Measurements from ENCODE around the gene STX8. TPM values are rescaled to one million over a fixed set of nuclear protein-coding genes. Genes with fewer than 3 reads are reported as not detected.

The STX8 gene
- total and polyA plus RNA-seq, 2 donors: 60.5 to 75.8 TPM

DNA sequence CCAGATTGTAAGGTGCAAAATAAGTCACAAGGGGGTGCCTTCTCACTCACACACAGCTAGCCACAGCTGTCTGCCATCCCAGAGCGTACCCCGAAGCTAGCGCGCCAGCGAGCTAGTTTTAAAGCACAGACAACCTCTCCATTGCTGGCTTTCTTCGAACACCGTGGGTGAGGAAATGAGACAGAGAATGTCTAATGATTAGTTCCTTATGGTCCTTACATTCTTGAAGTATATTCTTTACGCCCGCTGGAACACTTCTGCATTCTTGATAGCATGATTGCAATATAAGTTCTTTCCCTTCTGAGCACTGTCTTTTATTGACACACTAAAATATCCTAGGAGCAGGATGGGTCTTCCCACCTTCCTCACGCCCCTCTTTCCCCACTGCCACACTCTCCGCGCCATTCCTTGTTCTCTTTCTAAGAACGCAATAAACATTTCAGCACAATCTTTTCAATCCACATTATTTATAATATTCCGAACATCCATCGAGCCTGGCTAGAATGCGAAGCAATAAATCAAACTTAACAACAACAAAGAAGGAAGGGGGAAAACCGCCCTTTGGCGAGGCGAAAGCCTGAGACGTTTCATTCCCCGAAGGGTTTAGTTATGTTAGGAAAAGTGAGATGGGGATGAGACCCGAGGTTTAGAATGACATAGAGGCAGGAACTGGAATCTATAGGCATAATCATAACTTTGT lies 303.0 kb downstream of the STX8 start:
- H3K27ac ChIP-seq (ENCODE audit: low read depth in 1 of 2, low read length in 1 of 2): no peak overlapping the region
- H3K9me3 ChIP-seq (ENCODE audit: control insufficient read depth in 2 of 2, insufficient read depth in 1 of 2, low read length in 1 of 2): no peaks in the 10 kb centered on the region
- DNase-seq (ENCODE audit: low read depth in 6 of 9, low spot score in 9 of 9): no peak
- no peak overlapping the region for H3K4me3 ChIP-seq (ENCODE audit: low read length in 2 of 2)
- H3K4me1 ChIP-seq (ENCODE audit: control insufficient read depth in 2 of 2, insufficient read depth in 2 of 2, low read length in 2 of 2): peaks cover 3 to 15% of the 10 kb centered on the region in 2 donors
- no peaks in the 10 kb centered on the region for H3K27me3 ChIP-seq (ENCODE audit: control insufficient read depth in 2 of 2, insufficient read depth in 1 of 2, low read length in 1 of 2)
- no peaks in the 10 kb centered on the region for H3K36me3 ChIP-seq (ENCODE audit: control insufficient read depth in 2 of 2, insufficient read depth in 2 of 2, low read length in 1 of 2)
- WGBS: 95% methylated on average over 22 of the region's 22 CpGs

DNA sequence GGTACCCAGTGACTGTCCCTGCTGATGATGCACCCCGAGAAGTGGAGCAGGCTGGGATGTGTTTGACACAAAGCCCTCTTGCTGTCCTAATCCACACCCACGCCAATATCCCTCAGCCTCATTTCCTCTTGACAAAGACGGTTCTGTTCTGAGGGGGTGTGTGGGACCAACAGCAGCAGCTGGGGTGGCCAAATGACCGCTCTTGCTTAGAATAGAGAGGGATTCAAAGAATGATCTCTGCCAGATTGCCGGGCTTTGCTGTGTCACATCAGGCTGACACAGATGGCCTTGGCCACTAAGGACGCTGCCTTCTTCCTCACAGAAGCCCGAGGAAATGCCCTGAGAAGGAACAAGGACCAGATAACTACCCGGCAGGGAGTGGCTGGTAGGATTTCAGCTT lies 303.6 kb downstream of the STX8 start:
- Histone ChIP-seq H3K27me3 (ENCODE audit: control insufficient read depth in 2 of 2, insufficient read depth in 1 of 2, low read length in 1 of 2) (no peaks in the 10 kb centered on the region), H3K4me3 (ENCODE audit: low read length in 2 of 2) (no peak overlapping the region), H3K36me3 (ENCODE audit: control insufficient read depth in 2 of 2, insufficient read depth in 2 of 2, low read length in 1 of 2) (no peaks in the 10 kb centered on the region), H3K9me3 (ENCODE audit: control insufficient read depth in 2 of 2, insufficient read depth in 1 of 2, low read length in 1 of 2) (no peaks in the 10 kb centered on the region), H3K27ac (ENCODE audit: low read depth in 1 of 2, low read length in 1 of 2) (no peak overlapping the region), H3K4me1 (ENCODE audit: control insufficient read depth in 2 of 2, insufficient read depth in 2 of 2, low read length in 2 of 2) (peaks cover 3 to 15% of the 10 kb centered on the region in 2 donors)
- WGBS: 98% methylated on average over 8 of the region's 8 CpGs
- no peak for DNase-seq (ENCODE audit: low read depth in 6 of 9, low spot score in 9 of 9)

DNA sequence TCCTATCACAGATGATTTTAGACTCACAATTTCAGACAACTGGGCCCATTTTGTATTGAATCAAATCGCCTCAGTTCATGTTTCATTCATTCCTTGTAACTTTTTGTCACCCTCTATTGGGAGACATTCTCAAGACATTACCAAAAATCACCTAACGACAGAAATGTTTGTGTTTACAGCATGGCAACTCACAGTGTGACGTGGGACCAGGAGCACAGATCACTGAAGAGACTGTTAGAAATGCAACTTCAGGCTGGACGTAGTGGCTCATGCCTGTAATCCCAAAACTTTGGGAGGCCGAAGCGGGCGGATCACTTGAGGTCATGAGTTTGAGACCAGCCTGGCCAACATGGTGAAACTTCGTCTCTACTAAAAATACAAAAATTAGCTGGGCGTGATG lies 304.7 kb downstream of the STX8 start:
- no peak for DNase-seq (ENCODE audit: low read depth in 6 of 9, low spot score in 9 of 9)
- WGBS: 90% methylated on average over 9 of the region's 9 CpGs
- H3K27ac ChIP-seq (ENCODE audit: low read depth in 1 of 2, low read length in 1 of 2): no peak overlapping the region
- H3K4me1 ChIP-seq (ENCODE audit: control insufficient read depth in 2 of 2, insufficient read depth in 2 of 2, low read length in 2 of 2): peaks cover 3 to 15% of the 10 kb centered on the region in 2 donors
- H3K36me3 ChIP-seq (ENCODE audit: control insufficient read depth in 2 of 2, insufficient read depth in 2 of 2, low read length in 1 of 2): no peaks in the 10 kb centered on the region
- H3K27me3 ChIP-seq (ENCODE audit: control insufficient read depth in 2 of 2, insufficient read depth in 1 of 2, low read length in 1 of 2): no peaks in the 10 kb centered on the region
- no peak overlapping the region for H3K4me3 ChIP-seq (ENCODE audit: low read length in 2 of 2)
- H3K9me3 ChIP-seq (ENCODE audit: control insufficient read depth in 2 of 2, insufficient read depth in 1 of 2, low read length in 1 of 2): no peaks in the 10 kb centered on the region

DNA sequence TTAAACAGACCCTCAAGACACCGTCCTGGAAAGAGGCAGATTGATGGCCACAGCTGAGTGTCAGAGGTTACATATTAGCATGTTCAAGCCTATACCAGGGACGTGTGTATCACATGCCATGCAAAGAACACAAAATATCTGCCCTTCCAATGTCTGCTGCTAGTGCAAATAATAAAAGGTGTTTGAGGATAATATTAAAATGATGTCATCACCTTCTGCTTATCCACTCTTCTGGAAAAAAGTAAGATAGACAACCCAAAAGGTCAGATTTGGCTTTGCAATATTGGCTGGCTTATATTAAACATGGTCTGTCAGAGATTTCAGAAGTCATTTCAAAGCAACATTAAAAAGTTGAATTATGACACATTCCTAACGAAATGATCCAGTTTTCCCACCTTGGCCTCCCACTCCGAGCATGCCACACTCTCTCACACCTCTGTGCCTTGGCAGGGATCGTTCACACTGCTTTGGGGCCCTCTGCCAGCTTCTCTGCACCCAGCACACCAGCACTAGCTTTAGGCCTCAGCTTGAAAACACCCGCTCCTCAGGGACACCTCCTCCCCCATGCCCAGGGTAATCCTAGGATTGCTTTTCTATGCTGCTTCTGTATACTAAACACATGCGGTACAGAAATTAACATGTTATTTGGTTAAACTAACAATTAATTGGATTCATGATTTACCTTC lies 306.1 kb downstream of the STX8 start:
- Histone ChIP-seq H3K9me3 (ENCODE audit: control insufficient read depth in 2 of 2, insufficient read depth in 1 of 2, low read length in 1 of 2) (no peaks in the 10 kb centered on the region), H3K27ac (ENCODE audit: low read depth in 1 of 2, low read length in 1 of 2) (no peak overlapping the region), H3K4me3 (ENCODE audit: low read length in 2 of 2) (no peak overlapping the region), H3K4me1 (ENCODE audit: control insufficient read depth in 2 of 2, insufficient read depth in 2 of 2, low read length in 2 of 2) (peaks cover 3 to 27% of the 10 kb centered on the region in 2 donors), H3K27me3 (ENCODE audit: control insufficient read depth in 2 of 2, insufficient read depth in 1 of 2, low read length in 1 of 2) (no peaks in the 10 kb centered on the region), H3K36me3 (ENCODE audit: control insufficient read depth in 2 of 2, insufficient read depth in 2 of 2, low read length in 1 of 2) (no peaks in the 10 kb centered on the region)
- DNase-seq (ENCODE audit: low read depth in 6 of 9, low spot score in 9 of 9): no peak
- WGBS: 86% methylated on average over 7 of the region's 7 CpGs

DNA sequence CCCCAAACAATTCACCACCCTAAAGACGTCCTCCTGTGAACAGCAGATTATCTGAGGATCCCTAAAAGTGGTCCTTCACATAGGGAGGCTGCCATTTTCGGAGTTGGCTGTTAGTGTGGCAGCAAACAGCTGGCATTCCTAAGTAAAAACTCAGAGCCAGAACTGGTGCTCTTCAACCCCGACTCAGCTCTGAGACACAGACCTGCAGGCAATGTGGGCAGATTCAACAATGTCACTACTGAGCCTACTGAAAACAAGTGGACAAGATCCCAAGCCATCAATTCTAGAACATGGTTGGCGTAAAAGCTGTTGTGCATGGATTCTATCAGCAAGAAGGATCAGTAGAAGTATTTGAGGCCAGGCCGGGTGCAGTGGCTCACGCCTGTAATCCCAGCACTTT lies 307.1 kb downstream of the STX8 start:
- DNase-seq (ENCODE audit: low read depth in 6 of 9, low spot score in 9 of 9): no peak
- H3K27me3 ChIP-seq (ENCODE audit: control insufficient read depth in 2 of 2, insufficient read depth in 1 of 2, low read length in 1 of 2): no peaks in the 10 kb centered on the region
- H3K36me3 ChIP-seq (ENCODE audit: control insufficient read depth in 2 of 2, insufficient read depth in 2 of 2, low read length in 1 of 2): no peaks in the 10 kb centered on the region
- H3K27ac ChIP-seq (ENCODE audit: low read depth in 1 of 2, low read length in 1 of 2): no peak overlapping the region
- H3K4me3 ChIP-seq (ENCODE audit: low read length in 2 of 2): no peak overlapping the region
- H3K9me3 ChIP-seq (ENCODE audit: control insufficient read depth in 2 of 2, insufficient read depth in 1 of 2, low read length in 1 of 2): peaks cover 0 to 2% of the 10 kb centered on the region in 2 donors
- H3K4me1 ChIP-seq (ENCODE audit: control insufficient read depth in 2 of 2, insufficient read depth in 2 of 2, low read length in 2 of 2): peaks cover 7 to 24% of the 10 kb centered on the region in 2 donors
- WGBS: 98% methylated on average over 6 of the region's 6 CpGs

DNA sequence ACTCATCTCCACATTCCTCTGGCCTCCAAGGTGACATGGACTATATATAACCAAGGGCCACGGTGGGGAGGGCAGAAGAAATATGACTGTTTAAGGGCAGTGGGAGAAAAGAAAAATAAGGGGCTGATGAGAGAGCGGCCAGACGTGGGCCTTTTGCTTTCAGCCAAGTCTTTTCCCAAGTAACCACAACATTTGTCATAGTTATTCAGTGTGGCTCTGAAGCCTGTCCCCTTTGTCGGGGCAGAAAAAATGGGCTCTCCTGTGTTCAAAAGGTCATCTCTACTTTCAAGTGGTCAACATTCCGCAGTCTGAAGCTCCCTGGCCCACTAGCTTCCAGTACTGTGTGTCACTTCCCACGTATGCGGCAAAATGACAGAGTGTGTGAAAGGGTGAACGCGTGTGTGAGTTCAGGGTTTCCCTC lies 308.9 kb downstream of the STX8 start:
- Histone ChIP-seq H3K9me3 (ENCODE audit: control insufficient read depth in 2 of 2, insufficient read depth in 1 of 2, low read length in 1 of 2) (peaks cover 0 to 2% of the 10 kb centered on the region in 2 donors), H3K27me3 (ENCODE audit: control insufficient read depth in 2 of 2, insufficient read depth in 1 of 2, low read length in 1 of 2) (no peaks in the 10 kb centered on the region), H3K36me3 (ENCODE audit: control insufficient read depth in 2 of 2, insufficient read depth in 2 of 2, low read length in 1 of 2) (no peaks in the 10 kb centered on the region), H3K4me1 (ENCODE audit: control insufficient read depth in 2 of 2, insufficient read depth in 2 of 2, low read length in 2 of 2) (peaks cover 4 to 18% of the 10 kb centered on the region in 2 donors), H3K4me3 (ENCODE audit: low read length in 2 of 2) (no peak overlapping the region), H3K27ac (ENCODE audit: low read depth in 1 of 2, low read length in 1 of 2) (no peak overlapping the region)
- 98% methylated on average over 9 of the region's 9 CpGs for WGBS
- DNase-seq (ENCODE audit: low read depth in 6 of 9, low spot score in 9 of 9): no peak

DNA sequence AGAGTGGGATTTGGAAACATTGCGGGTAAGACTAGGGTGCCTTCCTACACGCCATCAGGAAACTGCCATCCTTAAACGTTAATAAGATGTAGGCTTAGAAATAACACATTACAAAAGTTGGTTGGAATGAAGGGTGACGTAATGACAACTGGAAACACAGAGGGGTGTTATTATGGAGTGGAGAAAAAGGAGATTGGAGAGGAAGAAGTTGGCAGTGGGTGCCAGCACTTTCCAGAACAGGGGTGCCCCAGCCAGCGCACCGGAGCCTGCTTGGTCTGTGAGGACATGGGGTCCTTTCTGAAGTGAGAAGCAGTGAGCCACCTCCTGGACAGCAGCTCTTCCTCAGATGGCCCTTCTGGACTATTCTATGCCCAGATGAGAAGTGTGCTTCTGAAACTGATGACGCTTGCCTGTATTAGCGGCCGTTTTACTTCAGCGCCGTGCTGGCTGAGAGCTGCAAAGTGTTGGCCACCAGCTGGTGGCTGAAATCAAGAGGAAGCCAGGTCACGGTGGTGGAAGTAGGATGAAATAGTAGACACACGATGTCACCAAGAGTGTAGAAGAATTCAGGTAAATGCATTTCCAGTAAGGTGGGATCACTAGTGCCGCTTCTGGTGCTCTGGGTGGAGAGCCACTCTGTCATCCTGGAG lies 309.5 kb downstream of the STX8 start:
- H3K9me3 ChIP-seq (ENCODE audit: control insufficient read depth in 2 of 2, insufficient read depth in 1 of 2, low read length in 1 of 2): peaks cover 0 to 2% of the 10 kb centered on the region in 2 donors
- H3K27ac ChIP-seq (ENCODE audit: low read depth in 1 of 2, low read length in 1 of 2): no peak overlapping the region
- H3K4me3 ChIP-seq (ENCODE audit: low read length in 2 of 2): no peak overlapping the region
- no peak for DNase-seq (ENCODE audit: low read depth in 6 of 9, low spot score in 9 of 9)
- H3K27me3 ChIP-seq (ENCODE audit: control insufficient read depth in 2 of 2, insufficient read depth in 1 of 2, low read length in 1 of 2): no peaks in the 10 kb centered on the region
- no peaks in the 10 kb centered on the region for H3K36me3 ChIP-seq (ENCODE audit: control insufficient read depth in 2 of 2, insufficient read depth in 2 of 2, low read length in 1 of 2)
- WGBS: 96% methylated on average over 14 of the region's 14 CpGs
- peaks cover 6 to 23% of the 10 kb centered on the region in 2 donors for H3K4me1 ChIP-seq (ENCODE audit: control insufficient read depth in 2 of 2, insufficient read depth in 2 of 2, low read length in 2 of 2)

DNA sequence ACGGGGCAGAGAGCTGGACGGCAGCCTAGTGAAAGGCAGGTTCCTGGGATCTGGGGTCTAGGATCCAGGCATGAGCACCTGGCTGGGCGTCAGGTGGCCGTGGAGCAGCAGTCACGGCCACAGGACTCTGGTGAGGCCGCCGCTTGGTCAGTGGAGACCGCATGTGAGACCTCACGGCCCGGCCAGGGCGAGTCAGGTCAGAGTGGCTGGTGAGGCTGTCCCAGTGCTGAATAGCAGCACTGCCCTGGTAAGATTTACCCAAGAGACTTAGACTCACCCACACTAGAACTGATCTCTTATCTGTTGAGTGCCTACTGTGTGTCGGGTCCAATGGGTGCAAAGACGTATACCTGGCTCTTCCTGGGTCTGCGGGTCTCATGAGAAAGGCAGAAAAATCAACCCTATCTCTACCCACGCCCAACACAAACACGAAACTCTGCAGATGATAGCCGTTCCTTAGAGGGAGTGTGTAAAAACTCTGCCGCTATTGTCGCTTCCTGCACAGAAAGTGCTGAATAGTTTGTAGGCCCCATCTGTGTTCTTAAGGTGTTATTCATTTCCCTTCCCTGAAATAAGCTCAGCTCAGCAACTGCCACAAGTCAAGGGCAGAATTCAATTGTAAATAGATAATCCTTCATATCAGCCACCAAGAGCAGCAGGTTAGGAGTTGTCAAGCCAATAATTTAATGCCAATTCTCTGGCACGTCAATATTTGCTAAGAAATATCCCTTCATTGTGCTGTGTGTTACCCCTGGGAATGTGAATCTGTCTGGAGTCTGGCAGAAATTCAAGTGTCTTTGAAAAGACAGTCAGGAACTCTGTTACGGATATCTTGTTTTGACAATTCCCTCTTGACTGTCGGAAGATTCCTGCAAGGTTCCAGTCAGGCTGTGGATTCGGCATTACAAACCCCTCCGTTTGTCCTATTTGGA lies 314.3 kb downstream of the STX8 start:
- Histone ChIP-seq H3K27ac (ENCODE audit: low read depth in 1 of 2, low read length in 1 of 2) (peak overlapping the region; percentile 42 to 84), H3K9me3 (ENCODE audit: control insufficient read depth in 2 of 2, insufficient read depth in 1 of 2, low read length in 1 of 2) (peaks cover 0 to 2% of the 10 kb centered on the region in 2 donors), H3K36me3 (ENCODE audit: control insufficient read depth in 2 of 2, insufficient read depth in 2 of 2, low read length in 1 of 2) (no peaks in the 10 kb centered on the region), H3K27me3 (ENCODE audit: control insufficient read depth in 2 of 2, insufficient read depth in 1 of 2, low read length in 1 of 2) (no peaks in the 10 kb centered on the region), H3K4me3 (ENCODE audit: low read length in 2 of 2) (no peak overlapping the region), H3K4me1 (ENCODE audit: control insufficient read depth in 2 of 2, insufficient read depth in 2 of 2, low read length in 2 of 2) (peaks cover 33 to 63% of the 10 kb centered on the region in 2 donors)
- 71% methylated on average over 24 of the region's 24 CpGs for WGBS
- DNase-seq (ENCODE audit: low read depth in 6 of 9, low spot score in 9 of 9): peak in 5 of 9 donors; percentile 33 to 84 (median 51)

Measured in thymus (tissue), 11 donors.